Smooth muscle cell of the brain vasculature (primary cell): ENCODE measurements around the gene WASL.
A peak's percentile ranks its signal among the peaks of the same experiment; 100 is the strongest.

ENCODE experiments used
- DNase-seq: peaks from one replicate; pipeline ENCODE4 v3.0.0-alpha.2; 2012; ENCODE audit warnings: low read depth, low spot score

WASL gene

GRCh38 chr7:123692471-123692877 is 56.3 kb downstream of the WASL start:
- DNase-seq = no peak

- no peak for DNase-seq
Measured at GRCh38 chr7:123690550-123690949, 58.3 kb downstream of the WASL start.

- DNase-seq = no peak
Measured at GRCh38 chr7:123689250-123689649, 59.6 kb downstream of the WASL start.

- no peak for DNase-seq
Measured at GRCh38 chr7:123687727-123688126, 61.1 kb downstream of the WASL start.

- DNase-seq = no peak
Measured at GRCh38 chr7:123687161-123687560, 61.6 kb downstream of the WASL start.

- DNase-seq = peak; percentile 29
Measured at GRCh38 chr7:123682690-123683089, 66.1 kb downstream of the WASL start.

- DNase-seq = no peak
Measured at GRCh38 chr7:123681561-123681960, 67.2 kb downstream of the WASL start.

- DNase-seq = no peak
Measured at GRCh38 chr7:123680580-123680979, 68.2 kb downstream of the WASL start.

GRCh38 chr7:123679614-123680013 is 69.2 kb downstream of the WASL start:
- no peak for DNase-seq

GRCh38 chr7:123677061-123677715 is 71.6 kb downstream of the WASL start:
- no peak for DNase-seq

- DNase-seq = no peak
Measured at GRCh38 chr7:123675181-123675473, 73.7 kb downstream of the WASL start.

GRCh38 chr7:123674399-123675180 is 74.2 kb downstream of the WASL start:
- no peak for DNase-seq

- no peak for DNase-seq
Measured at GRCh38 chr7:123673752-123674398, 74.9 kb downstream of the WASL start.

- DNase-seq = no peak
Measured at GRCh38 chr7:123673137-123673732, 75.6 kb downstream of the WASL start.

- no peak for DNase-seq
Measured at GRCh38 chr7:123669485-123669884, 79.3 kb downstream of the WASL start.

- DNase-seq = no peak
Measured at GRCh38 chr7:123666492-123666891, 82.3 kb downstream of the WASL start.

GRCh38 chr7:123665896-123666295 is 82.9 kb downstream of the WASL start:
- DNase-seq = no peak

- no peak for DNase-seq
Measured at GRCh38 chr7:123665157-123665556, 83.6 kb downstream of the WASL start.

- DNase-seq = no peak
Measured at GRCh38 chr7:123663200-123663599, 85.6 kb downstream of the WASL start.

- no peak for DNase-seq
Measured at GRCh38 chr7:123662755-123663154, 86.0 kb downstream of the WASL start.

- DNase-seq = no peak
Measured at GRCh38 chr7:123662293-123662692, 86.5 kb downstream of the WASL start.

- DNase-seq = no peak
Measured at GRCh38 chr7:123661765-123662164, 87.0 kb downstream of the WASL start.
